ENCODE measurements around the gene GALNS. TPM values are rescaled to one million over a fixed set of nuclear protein-coding genes. Genes with fewer than 3 reads are reported as not detected.
A peak's percentile ranks its signal among the peaks of the same experiment; 100 is the strongest.

GALNS gene
- total and polyA plus RNA-seq, 2 of the 13 experiments (the other 11 are each of a cell fraction or from before 2014, with no cell fraction given), result 9.2 to 9.8 TPM

DNA sequence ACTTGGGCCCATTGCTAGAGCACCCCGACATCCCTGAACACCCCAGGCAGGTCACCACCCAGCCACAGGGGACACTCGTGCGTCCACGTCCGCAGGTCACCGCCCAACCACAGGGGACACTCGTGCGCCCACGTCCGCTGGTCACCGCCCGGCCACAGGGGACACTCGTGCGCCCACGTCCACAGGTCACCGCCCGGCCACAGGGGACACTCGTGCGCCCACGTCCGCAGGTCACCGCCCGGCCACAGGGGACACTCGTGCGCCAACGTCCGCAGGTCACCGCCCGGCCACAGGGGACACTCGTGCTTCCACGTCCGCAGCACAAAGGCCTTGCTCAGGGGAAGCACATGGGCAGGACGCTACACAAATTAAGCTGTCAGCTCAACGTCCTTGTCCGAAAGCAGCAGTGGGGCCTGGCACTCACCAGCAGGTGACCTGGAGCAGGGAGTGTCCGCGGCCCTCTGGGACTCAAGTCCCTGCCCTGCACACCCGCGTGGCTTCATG is 17.7 kb downstream of the GALNS start (continued):
- TF ChIP-seq ZSCAN22 (CRISPR knock-in tag; IDR thresholded peaks at IDR 0.05) (no peak), ZNF790 (CRISPR knock-in tag; IDR thresholded peaks at IDR 0.05; ENCODE audit: borderline replicate concordance) (no peak), ARNT2 (CRISPR knock-in tag; IDR thresholded peaks at IDR 0.05; ENCODE audit: low read depth) (no peak), CHCHD3 (CRISPR knock-in tag; IDR thresholded peaks at IDR 0.05) (no peak), HNRNPLL (IDR thresholded peaks at IDR 0.05; ENCODE audit: low read depth, low read length, poor library complexity, severe bottlenecking) (peak; percentile 50), KDM1A (CRISPR knock-in tag; IDR thresholded peaks at IDR 0.05) (no peak), ZMYM2 (CRISPR knock-in tag; IDR thresholded peaks at IDR 0.05) (peak; percentile 97), NFATC3 (CRISPR knock-in tag; IDR thresholded peaks at IDR 0.05) (no peak), KDM2A (CRISPR knock-in tag; IDR thresholded peaks at IDR 0.05; ENCODE audit: borderline replicate concordance, low read depth) (0 out of 2 replicates have a peak, but pooled peaks have one; percentile 50), ZNF567 (CRISPR knock-in tag; IDR thresholded peaks at IDR 0.05; ENCODE audit: borderline replicate concordance) (no peak), ZNF282 (IDR thresholded peaks at IDR 0.05; ENCODE audit: partially characterized antibody) (no peak), ZNF552 (CRISPR knock-in tag; IDR thresholded peaks at IDR 0.05; ENCODE audit: borderline replicate concordance) (0 out of 2 replicates have a peak, but pooled peaks have one; percentile 33), ZNF703 (CRISPR knock-in tag; IDR thresholded peaks at IDR 0.05; ENCODE audit: borderline replicate concordance) (no peak), KDM5B (CRISPR knock-in tag; IDR thresholded peaks at IDR 0.05; ENCODE audit: borderline replicate concordance) (peak; percentile 21; the same call in 1 of the 2 replicates), ZNF232 (CRISPR knock-in tag; IDR thresholded peaks at IDR 0.05; ENCODE audit: borderline replicate concordance) (no peak), FOXO1 (CRISPR knock-in tag; IDR thresholded peaks at IDR 0.05) (no peak), ZFP62 (CRISPR knock-in tag; IDR thresholded peaks at IDR 0.05) (no peak)
- TF ChIP-seq, protein P1, sequence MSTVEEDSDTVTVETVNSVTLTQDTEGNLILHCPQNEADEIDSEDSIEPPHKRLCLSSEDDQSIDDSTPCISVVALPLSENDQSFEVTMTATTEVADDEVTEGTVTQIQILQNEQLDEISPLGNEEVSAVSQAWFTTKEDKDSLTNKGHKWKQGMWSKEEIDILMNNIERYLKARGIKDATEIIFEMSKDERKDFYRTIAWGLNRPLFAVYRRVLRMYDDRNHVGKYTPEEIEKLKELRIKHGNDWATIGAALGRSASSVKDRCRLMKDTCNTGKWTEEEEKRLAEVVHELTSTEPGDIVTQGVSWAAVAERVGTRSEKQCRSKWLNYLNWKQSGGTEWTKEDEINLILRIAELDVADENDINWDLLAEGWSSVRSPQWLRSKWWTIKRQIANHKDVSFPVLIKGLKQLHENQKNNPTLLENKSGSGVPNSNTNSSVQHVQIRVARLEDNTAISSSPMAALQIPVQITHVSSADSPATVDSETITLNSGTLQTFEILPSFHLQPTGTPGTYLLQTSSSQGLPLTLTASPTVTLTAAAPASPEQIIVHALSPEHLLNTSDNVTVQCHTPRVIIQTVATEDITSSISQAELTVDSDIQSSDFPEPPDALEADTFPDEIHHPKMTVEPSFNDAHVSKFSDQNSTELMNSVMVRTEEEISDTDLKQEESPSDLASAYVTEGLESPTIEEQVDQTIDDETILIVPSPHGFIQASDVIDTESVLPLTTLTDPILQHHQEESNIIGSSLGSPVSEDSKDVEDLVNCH (CRISPR knock-in tag; IDR thresholded peaks at IDR 0.05), result peak; percentile 55; the same call in 1 of the 2 replicates
- TF ChIP-seq, protein P2, sequence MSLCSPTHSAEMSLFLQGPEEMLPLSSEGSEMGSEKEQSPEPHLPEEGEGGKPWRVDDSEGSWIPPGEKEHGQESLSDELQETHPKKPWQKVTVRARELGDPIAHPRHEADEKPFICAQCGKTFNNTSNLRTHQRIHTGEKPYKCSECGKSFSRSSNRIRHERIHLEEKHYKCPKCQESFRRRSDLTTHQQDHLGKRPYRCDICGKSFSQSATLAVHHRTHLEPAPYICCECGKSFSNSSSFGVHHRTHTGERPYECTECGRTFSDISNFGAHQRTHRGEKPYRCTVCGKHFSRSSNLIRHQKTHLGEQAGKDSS (CRISPR knock-in tag; IDR thresholded peaks at IDR 0.05; ENCODE audit: borderline replicate concordance, low read depth), result peak; percentile 73
- TF ChIP-seq, protein P3, sequence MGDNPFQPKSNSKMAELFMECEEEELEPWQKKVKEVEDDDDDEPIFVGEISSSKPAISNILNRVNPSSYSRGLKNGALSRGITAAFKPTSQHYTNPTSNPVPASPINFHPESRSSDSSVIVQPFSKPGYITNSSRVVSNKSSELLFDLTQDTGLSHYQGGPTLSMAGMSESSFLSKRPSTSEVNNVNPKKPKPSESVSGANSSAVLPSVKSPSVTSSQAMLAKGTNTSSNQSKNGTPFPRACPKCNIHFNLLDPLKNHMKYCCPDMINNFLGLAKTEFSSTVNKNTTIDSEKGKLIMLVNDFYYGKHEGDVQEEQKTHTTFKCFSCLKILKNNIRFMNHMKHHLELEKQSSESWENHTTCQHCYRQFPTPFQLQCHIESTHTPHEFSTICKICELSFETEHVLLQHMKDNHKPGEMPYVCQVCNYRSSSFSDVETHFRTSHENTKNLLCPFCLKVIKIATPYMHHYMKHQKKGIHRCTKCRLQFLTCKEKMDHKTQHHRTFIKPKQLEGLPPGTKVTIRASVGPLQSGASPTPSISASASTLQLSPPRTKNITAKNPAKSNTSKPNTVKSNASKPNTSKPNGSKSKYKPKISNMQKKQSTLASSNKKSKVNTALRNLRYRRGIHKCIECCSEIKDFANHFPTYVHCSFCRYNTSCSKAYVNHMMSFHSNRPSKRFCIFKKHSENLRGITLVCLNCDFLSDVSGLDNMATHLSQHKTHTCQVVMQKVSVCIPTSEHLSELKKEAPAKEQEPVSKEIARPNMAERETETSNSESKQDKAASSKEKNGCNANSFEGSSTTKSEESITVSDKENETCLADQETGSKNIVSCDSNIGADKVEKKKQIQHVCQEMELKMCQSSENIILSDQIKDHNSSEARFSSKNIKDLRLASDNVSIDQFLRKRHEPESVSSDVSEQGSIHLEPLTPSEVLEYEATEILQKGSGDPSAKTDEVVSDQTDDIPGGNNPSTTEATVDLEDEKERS (CRISPR knock-in tag; IDR thresholded peaks at IDR 0.05), result peak; percentile 88; the same call in 1 of the 2 replicates
- TF ChIP-seq, protein P4, sequence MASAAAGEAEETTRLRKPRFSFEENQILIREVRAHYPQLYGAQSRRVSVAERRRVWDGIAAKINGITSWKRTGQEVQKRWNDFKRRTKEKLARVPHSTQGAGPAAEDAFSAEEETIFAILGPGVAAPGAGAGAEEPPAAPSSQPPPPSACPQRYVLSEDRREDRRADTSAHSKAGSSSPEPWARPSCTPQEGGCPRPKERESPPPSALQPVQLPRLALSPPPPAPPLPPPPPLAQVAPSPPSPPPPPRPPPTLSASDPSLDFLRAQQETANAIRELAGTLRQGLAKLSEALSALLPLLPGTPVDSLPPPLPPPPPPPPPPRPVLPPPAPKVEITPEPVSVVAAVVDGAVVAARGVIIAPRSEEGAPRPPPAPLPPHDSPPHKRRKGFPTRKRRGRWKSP (CRISPR knock-in tag; IDR thresholded peaks at IDR 0.05), result no peak
- TF ChIP-seq, protein P5, sequence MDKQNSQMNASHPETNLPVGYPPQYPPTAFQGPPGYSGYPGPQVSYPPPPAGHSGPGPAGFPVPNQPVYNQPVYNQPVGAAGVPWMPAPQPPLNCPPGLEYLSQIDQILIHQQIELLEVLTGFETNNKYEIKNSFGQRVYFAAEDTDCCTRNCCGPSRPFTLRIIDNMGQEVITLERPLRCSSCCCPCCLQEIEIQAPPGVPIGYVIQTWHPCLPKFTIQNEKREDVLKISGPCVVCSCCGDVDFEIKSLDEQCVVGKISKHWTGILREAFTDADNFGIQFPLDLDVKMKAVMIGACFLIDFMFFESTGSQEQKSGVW (CRISPR knock-in tag; IDR thresholded peaks at IDR 0.05; ENCODE audit: borderline replicate concordance), result no peak
